OCI-LY1 (cell line): ENCODE data around the gene DLX6.

Experiments used
- H2AFZ ChIP-seq: fragments of 200-600 bp; sonication (generic), shearing (Covaris generic); 2 replicates; pipeline ENCODE4 v1.6.0; 2014; ENCODE audit warnings: antibody characterized with exemption, mild to moderate bottlenecking, low read length
- H3F3A ChIP-seq: fragments of 200-600 bp; sonication (generic), shearing (Covaris generic); 2 replicates; pipeline ENCODE4 v1.6.0; 2014; ENCODE audit warnings: mild to moderate bottlenecking, antibody characterized with exemption, low read length, moderate library complexity; ENCODE audit not compliant: insufficient read depth
- H3K27ac ChIP-seq: fragments of 200-600 bp; sonication (generic); 2 replicates; pipeline ENCODE4 v1.5.1; 2014; ENCODE audit warnings: low read length, mixed run types, mild to moderate bottlenecking, low read depth; ENCODE audit not compliant: poor library complexity, severe bottlenecking
- H3K27me3 ChIP-seq: fragments of 200-600 bp; sonication (generic); 2 replicates; pipeline ENCODE4 v1.6.0; 2014; ENCODE audit warnings: antibody characterized with exemption, mild to moderate bottlenecking, low read length, moderate library complexity; ENCODE audit not compliant: insufficient read depth
- H3K36me3 ChIP-seq: fragments of 200-600 bp; sonication (generic); 2 replicates; pipeline ENCODE4 v1.6.1; 2014; ENCODE audit warnings: mild to moderate bottlenecking, antibody characterized with exemption, low read length, moderate library complexity, mixed read lengths; ENCODE audit not compliant: insufficient read depth
- H3K4me1 ChIP-seq: fragments of 200-600 bp; sonication (generic); 2 replicates; pipeline ENCODE4 v1.5.1; 2014; ENCODE audit warnings: mild to moderate bottlenecking, low read length, moderate library complexity; ENCODE audit not compliant: insufficient read depth, severe bottlenecking
- H3K4me2 ChIP-seq: fragments of 200-600 bp; sonication (generic), shearing (Covaris generic); 2 replicates; pipeline ENCODE4 v1.6.1; 2014; ENCODE audit warnings: low read length
- H3K4me3 ChIP-seq: fragments of 200-600 bp; sonication (generic); 2 replicates; pipeline ENCODE4 v1.5.1; 2014; ENCODE audit warnings: low read length, low read depth, mild to moderate bottlenecking, mixed read lengths; ENCODE audit not compliant: poor library complexity, severe bottlenecking
- H3K79me2 ChIP-seq: fragments of 200-600 bp; shearing (Covaris generic); 2 replicates; pipeline ENCODE4 v1.6.1; 2016; ENCODE audit warnings: mixed run types, low read length, mixed read lengths; ENCODE audit not compliant: insufficient read depth
- H3K9ac ChIP-seq: fragments of 200-600 bp; sonication (generic), shearing (Covaris generic); 2 replicates; pipeline ENCODE4 v1.6.1; 2014; ENCODE audit warnings: mild to moderate bottlenecking, low read length, mixed read lengths
- H3K9me2 ChIP-seq: fragments of 200-600 bp; sonication (generic), shearing (Covaris generic); 2 replicates; pipeline ENCODE4 v1.6.1; 2014; ENCODE audit warnings: low read depth, mild to moderate bottlenecking, low read length, mixed read lengths
- H3K9me3 ChIP-seq: fragments of 200-600 bp; shearing (Covaris generic); 2 replicates; pipeline ENCODE4 v1.6.1; 2014; ENCODE audit warnings: low read length, mixed read lengths
- H4K20me1 ChIP-seq: fragments of 200-600 bp; sonication (generic), shearing (Covaris generic); 2 replicates; pipeline ENCODE4 v1.6.0; 2016; ENCODE audit warnings: mild to moderate bottlenecking, low read length; ENCODE audit not compliant: insufficient read depth
- EZH2 ChIP-seq: fragments of 200-600 bp; sonication (generic), shearing (Covaris generic); IDR thresholded peaks from 2 replicates; pipeline ENCODE4 v1.8.0; 2017; ENCODE audit warnings: borderline replicate concordance, mixed run types, mild to moderate bottlenecking, antibody characterized with exemption, low read length, moderate library complexity, mixed read lengths
- TF ChIP-seq, protein P1 (sequence below): fragments of 200-600 bp; sonication (generic), shearing (Covaris generic); IDR thresholded peaks from 2 replicates; pipeline ENCODE4 v1.5.1; 2017; ENCODE audit warnings: mild to moderate bottlenecking, antibody characterized with exemption, low read length, moderate library complexity, mixed read lengths

Gene DLX6

DNA sequence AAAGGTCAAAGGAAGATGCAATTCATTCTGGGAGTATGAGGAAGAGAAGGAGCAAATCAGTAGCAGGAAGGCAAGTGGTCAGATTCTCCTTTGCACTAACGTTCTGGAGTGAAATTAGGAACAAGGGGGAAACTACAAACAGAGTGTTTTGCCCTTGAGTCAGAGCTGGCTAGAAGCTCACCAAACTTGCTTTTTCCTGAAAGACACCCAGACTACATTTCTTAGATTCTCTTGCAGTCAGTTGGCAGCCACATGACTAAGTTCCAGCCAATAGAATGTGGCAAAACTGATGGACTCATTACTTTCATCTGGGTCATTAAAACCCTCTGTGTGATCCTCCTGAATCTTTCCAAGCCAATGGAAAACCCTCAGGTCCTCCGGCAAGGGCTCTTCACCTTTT lies 37.9 kb downstream of the DLX6 start:
- Histone ChIP-seq H3K9ac (no peak overlapping the region), H3K4me1 (no peaks in the 10 kb centered on the region), H3K4me3 (no peak overlapping the region), H3K36me3 (no peaks in the 10 kb centered on the region), H3K27me3 (no peaks in the 10 kb centered on the region), H2AFZ (no peak overlapping the region), H3F3A (no peaks in the 10 kb centered on the region), H3K4me2 (no peak overlapping the region), H3K79me2 (no peaks in the 10 kb centered on the region), H3K9me2 (no peaks in the 10 kb centered on the region), H4K20me1 (no peaks in the 10 kb centered on the region), H3K9me3 (no peaks in the 10 kb centered on the region), H3K27ac (no peak overlapping the region)
- TF ChIP-seq EZH2 = no peak
- TF ChIP-seq, protein P1, sequence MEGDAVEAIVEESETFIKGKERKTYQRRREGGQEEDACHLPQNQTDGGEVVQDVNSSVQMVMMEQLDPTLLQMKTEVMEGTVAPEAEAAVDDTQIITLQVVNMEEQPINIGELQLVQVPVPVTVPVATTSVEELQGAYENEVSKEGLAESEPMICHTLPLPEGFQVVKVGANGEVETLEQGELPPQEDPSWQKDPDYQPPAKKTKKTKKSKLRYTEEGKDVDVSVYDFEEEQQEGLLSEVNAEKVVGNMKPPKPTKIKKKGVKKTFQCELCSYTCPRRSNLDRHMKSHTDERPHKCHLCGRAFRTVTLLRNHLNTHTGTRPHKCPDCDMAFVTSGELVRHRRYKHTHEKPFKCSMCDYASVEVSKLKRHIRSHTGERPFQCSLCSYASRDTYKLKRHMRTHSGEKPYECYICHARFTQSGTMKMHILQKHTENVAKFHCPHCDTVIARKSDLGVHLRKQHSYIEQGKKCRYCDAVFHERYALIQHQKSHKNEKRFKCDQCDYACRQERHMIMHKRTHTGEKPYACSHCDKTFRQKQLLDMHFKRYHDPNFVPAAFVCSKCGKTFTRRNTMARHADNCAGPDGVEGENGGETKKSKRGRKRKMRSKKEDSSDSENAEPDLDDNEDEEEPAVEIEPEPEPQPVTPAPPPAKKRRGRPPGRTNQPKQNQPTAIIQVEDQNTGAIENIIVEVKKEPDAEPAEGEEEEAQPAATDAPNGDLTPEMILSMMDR = no peak
